ENCODE measurements around the gene TRPM3. TPM values are rescaled to one million over a fixed set of nuclear protein-coding genes. Genes with fewer than 3 reads are reported as not detected.

Gene TRPM3
- total and polyA plus RNA-seq, 4 donors = 0.07 to 0.89 (median 0.67) TPM

DNA sequence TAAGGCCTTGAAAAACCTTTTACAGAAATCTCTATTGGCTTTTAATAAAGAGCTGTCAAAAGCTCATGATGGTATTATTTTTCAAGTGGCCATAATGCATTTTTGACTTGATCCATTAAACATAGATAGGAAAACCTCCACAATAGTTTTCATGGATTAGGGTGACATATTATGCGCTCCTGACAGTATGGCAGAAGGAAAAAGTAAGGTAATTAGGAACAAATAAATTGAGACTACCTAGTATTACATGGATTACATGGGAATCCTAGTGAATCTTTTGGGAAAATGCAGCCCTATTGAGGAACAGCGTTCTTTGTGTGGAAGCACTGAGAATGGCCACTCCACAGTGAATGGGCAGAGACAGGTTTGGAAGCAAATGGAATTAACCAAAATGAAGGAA lies 171.2 kb downstream of the TRPM3 start:
- no peaks in the 10 kb centered on the region for H3K4me1 ChIP-seq (ENCODE audit: control insufficient read depth in 4 of 4, insufficient read depth in 4 of 4, low read length in 3 of 4)
- H3K9me3 ChIP-seq (ENCODE audit: control insufficient read depth in 4 of 4, low read length in 3 of 4) = no peaks in the 10 kb centered on the region
- H3K9ac ChIP-seq (ENCODE audit: low read depth in 1 of 2, low read length in 2 of 2) = no peak overlapping the region
- WGBS = 48% methylated on average over 2 of the region's 2 CpGs
- DNase-seq (ENCODE audit: low spot score) = no peak
- no peaks in the 10 kb centered on the region for H3K27me3 ChIP-seq (ENCODE audit: control insufficient read depth in 4 of 4, insufficient read depth in 4 of 4, low read length in 3 of 4)
- H3K36me3 ChIP-seq (ENCODE audit: control insufficient read depth in 4 of 4, insufficient read depth in 3 of 4, low read depth in 1 of 4, low read length in 3 of 4) = no peaks in the 10 kb centered on the region
- TF ChIP-seq, protein P1, sequence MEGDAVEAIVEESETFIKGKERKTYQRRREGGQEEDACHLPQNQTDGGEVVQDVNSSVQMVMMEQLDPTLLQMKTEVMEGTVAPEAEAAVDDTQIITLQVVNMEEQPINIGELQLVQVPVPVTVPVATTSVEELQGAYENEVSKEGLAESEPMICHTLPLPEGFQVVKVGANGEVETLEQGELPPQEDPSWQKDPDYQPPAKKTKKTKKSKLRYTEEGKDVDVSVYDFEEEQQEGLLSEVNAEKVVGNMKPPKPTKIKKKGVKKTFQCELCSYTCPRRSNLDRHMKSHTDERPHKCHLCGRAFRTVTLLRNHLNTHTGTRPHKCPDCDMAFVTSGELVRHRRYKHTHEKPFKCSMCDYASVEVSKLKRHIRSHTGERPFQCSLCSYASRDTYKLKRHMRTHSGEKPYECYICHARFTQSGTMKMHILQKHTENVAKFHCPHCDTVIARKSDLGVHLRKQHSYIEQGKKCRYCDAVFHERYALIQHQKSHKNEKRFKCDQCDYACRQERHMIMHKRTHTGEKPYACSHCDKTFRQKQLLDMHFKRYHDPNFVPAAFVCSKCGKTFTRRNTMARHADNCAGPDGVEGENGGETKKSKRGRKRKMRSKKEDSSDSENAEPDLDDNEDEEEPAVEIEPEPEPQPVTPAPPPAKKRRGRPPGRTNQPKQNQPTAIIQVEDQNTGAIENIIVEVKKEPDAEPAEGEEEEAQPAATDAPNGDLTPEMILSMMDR (IDR thresholded peaks at IDR 0.05; ENCODE audit: low read depth, low read length, missing input control) = no peak
- TF ChIP-seq HNF4A (conservative IDR thresholded peaks at IDR 0.05) (no peak), JUND (IDR thresholded peaks at IDR 0.05) (no peak), RXRA (IDR thresholded peaks at IDR 0.05) (no peak), EGR1 (IDR thresholded peaks at IDR 0.05; ENCODE audit: low read depth in 2 of 2) (no peak), RAD21 (IDR thresholded peaks at IDR 0.05) (no peak), FOXA1 (IDR thresholded peaks at IDR 0.05) (no peak), TAF1 (conservative IDR thresholded peaks at IDR 0.05) (no peak), FOXA2 (IDR thresholded peaks at IDR 0.05) (no peak)
- TF ChIP-seq, protein P2, sequence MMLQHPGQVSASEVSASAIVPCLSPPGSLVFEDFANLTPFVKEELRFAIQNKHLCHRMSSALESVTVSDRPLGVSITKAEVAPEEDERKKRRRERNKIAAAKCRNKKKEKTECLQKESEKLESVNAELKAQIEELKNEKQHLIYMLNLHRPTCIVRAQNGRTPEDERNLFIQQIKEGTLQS (IDR thresholded peaks at IDR 0.05) = no peak
- TF ChIP-seq, protein P3, sequence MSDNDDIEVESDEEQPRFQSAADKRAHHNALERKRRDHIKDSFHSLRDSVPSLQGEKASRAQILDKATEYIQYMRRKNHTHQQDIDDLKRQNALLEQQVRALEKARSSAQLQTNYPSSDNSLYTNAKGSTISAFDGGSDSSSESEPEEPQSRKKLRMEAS (IDR thresholded peaks at IDR 0.05) = no peak
- TF ChIP-seq, protein P4, sequence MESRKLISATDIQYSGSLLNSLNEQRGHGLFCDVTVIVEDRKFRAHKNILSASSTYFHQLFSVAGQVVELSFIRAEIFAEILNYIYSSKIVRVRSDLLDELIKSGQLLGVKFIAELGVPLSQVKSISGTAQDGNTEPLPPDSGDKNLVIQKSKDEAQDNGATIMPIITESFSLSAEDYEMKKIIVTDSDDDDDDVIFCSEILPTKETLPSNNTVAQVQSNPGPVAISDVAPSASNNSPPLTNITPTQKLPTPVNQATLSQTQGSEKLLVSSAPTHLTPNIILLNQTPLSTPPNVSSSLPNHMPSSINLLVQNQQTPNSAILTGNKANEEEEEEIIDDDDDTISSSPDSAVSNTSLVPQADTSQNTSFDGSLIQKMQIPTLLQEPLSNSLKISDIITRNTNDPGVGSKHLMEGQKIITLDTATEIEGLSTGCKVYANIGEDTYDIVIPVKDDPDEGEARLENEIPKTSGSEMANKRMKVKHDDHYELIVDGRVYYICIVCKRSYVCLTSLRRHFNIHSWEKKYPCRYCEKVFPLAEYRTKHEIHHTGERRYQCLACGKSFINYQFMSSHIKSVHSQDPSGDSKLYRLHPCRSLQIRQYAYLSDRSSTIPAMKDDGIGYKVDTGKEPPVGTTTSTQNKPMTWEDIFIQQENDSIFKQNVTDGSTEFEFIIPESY (IDR thresholded peaks at IDR 0.05) = no peak
- H3K4me3 ChIP-seq (ENCODE audit: low read depth in 1 of 3, low read length in 3 of 3) = no peak overlapping the region
- H3K27ac ChIP-seq (ENCODE audit: low read depth in 1 of 2, low read length in 2 of 2) = no peak overlapping the region

DNA sequence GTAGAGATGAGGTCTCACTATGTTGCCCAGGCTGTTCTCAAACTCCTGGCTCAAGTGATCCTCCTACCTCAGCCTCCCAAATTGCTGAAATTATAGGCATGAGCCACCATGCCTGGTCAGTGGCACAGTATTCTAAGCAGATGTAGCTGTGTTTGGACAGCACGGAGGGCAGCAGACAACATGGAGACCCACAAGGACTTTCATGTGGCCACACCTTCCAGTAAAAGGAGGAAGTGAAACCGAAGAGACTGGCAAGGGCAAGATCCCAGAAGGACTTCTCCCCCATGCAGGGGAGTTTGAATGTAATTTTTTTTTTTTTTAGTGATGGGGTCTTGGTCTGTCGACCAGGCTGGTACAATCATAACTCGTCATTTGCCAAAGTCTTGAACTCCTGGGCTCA lies 172.2 kb downstream of the TRPM3 start:
- Histone ChIP-seq H3K27ac (ENCODE audit: low read depth in 1 of 2, low read length in 2 of 2) (no peak overlapping the region), H3K4me1 (ENCODE audit: control insufficient read depth in 4 of 4, insufficient read depth in 4 of 4, low read length in 3 of 4) (no peaks in the 10 kb centered on the region), H3K4me3 (ENCODE audit: low read depth in 1 of 3, low read length in 3 of 3) (no peak overlapping the region), H3K9me3 (ENCODE audit: control insufficient read depth in 4 of 4, low read length in 3 of 4) (no peaks in the 10 kb centered on the region), H3K9ac (ENCODE audit: low read depth in 1 of 2, low read length in 2 of 2) (no peak overlapping the region), H3K27me3 (ENCODE audit: control insufficient read depth in 4 of 4, insufficient read depth in 4 of 4, low read length in 3 of 4) (no peaks in the 10 kb centered on the region), H3K36me3 (ENCODE audit: control insufficient read depth in 4 of 4, insufficient read depth in 3 of 4, low read depth in 1 of 4, low read length in 3 of 4) (no peaks in the 10 kb centered on the region)
- DNase-seq (ENCODE audit: low spot score) = no peak
- TF ChIP-seq EGR1 (IDR thresholded peaks at IDR 0.05; ENCODE audit: low read depth in 2 of 2) (no peak), FOXA1 (IDR thresholded peaks at IDR 0.05) (no peak), JUND (IDR thresholded peaks at IDR 0.05) (no peak)
- 86% methylated on average over 4 of the region's 4 CpGs for WGBS

DNA sequence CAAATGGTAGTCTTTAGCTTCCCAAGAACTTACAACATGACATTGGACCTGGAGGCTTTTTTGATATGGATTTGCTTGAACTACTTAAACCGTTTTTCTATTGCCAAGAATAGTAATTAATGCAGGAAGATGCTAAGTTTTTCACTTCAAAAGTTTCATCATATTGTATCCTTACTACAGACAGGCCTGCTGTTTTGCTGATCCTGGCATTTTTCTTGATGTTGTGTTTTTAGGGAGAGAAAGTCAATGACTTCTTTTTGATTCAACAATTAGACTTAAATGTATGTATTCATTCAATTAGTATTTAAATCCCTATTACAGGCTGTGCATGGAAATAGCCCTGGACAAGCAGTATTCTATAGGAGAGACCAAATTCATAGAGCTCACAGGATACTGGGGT lies 172.7 kb downstream of the TRPM3 start:
- Histone ChIP-seq H3K27me3 (ENCODE audit: control insufficient read depth in 4 of 4, insufficient read depth in 4 of 4, low read length in 3 of 4) (no peaks in the 10 kb centered on the region), H3K9me3 (ENCODE audit: control insufficient read depth in 4 of 4, low read length in 3 of 4) (no peaks in the 10 kb centered on the region), H3K9ac (ENCODE audit: low read depth in 1 of 2, low read length in 2 of 2) (no peak overlapping the region), H3K36me3 (ENCODE audit: control insufficient read depth in 4 of 4, insufficient read depth in 3 of 4, low read depth in 1 of 4, low read length in 3 of 4) (no peaks in the 10 kb centered on the region), H3K4me3 (ENCODE audit: low read depth in 1 of 3, low read length in 3 of 3) (no peak overlapping the region), H3K4me1 (ENCODE audit: control insufficient read depth in 4 of 4, insufficient read depth in 4 of 4, low read length in 3 of 4) (no peaks in the 10 kb centered on the region), H3K27ac (ENCODE audit: low read depth in 1 of 2, low read length in 2 of 2) (no peak overlapping the region)
- 87% methylated on average over 1 of the region's 1 CpG for WGBS
- no peak for DNase-seq (ENCODE audit: low spot score)
- TF ChIP-seq, protein P1 (IDR thresholded peaks at IDR 0.05; ENCODE audit: low read depth, low read length, missing input control) = no peak
- TF ChIP-seq, protein P2 (IDR thresholded peaks at IDR 0.05) = no peak
- TF ChIP-seq, protein P3 (IDR thresholded peaks at IDR 0.05) = no peak
- TF ChIP-seq YY1 (IDR thresholded peaks at IDR 0.05) = no peak
- no peak for TF ChIP-seq TAF1 (conservative IDR thresholded peaks at IDR 0.05)
- TF ChIP-seq, protein P5, sequence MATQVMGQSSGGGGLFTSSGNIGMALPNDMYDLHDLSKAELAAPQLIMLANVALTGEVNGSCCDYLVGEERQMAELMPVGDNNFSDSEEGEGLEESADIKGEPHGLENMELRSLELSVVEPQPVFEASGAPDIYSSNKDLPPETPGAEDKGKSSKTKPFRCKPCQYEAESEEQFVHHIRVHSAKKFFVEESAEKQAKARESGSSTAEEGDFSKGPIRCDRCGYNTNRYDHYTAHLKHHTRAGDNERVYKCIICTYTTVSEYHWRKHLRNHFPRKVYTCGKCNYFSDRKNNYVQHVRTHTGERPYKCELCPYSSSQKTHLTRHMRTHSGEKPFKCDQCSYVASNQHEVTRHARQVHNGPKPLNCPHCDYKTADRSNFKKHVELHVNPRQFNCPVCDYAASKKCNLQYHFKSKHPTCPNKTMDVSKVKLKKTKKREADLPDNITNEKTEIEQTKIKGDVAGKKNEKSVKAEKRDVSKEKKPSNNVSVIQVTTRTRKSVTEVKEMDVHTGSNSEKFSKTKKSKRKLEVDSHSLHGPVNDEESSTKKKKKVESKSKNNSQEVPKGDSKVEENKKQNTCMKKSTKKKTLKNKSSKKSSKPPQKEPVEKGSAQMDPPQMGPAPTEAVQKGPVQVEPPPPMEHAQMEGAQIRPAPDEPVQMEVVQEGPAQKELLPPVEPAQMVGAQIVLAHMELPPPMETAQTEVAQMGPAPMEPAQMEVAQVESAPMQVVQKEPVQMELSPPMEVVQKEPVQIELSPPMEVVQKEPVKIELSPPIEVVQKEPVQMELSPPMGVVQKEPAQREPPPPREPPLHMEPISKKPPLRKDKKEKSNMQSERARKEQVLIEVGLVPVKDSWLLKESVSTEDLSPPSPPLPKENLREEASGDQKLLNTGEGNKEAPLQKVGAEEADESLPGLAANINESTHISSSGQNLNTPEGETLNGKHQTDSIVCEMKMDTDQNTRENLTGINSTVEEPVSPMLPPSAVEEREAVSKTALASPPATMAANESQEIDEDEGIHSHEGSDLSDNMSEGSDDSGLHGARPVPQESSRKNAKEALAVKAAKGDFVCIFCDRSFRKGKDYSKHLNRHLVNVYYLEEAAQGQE (IDR thresholded peaks at IDR 0.05) = no peak
- no peak for TF ChIP-seq EGR1 (IDR thresholded peaks at IDR 0.05; ENCODE audit: low read depth in 2 of 2)

Data from liver (tissue), 9 donors.